ENCODE results near the gene SLC35E4. TPM values are rescaled to one million over a fixed set of nuclear protein-coding genes. Genes with fewer than 3 reads are reported as not detected.
A peak's percentile ranks its signal among the peaks of the same experiment; 100 is the strongest.

SLC35E4 gene, protein sequence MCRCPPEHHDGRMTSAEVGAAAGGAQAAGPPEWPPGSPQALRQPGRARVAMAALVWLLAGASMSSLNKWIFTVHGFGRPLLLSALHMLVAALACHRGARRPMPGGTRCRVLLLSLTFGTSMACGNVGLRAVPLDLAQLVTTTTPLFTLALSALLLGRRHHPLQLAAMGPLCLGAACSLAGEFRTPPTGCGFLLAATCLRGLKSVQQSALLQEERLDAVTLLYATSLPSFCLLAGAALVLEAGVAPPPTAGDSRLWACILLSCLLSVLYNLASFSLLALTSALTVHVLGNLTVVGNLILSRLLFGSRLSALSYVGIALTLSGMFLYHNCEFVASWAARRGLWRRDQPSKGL
- total RNA-seq (2011; cell fraction: chromatin; rRNA removed; ENCODE audit: low replicate concordance) = 1.3 and 3.7 TPM in 2 replicates
- total RNA-seq (2011; cell fraction: nucleolus; rRNA removed) = 2.9 and 4.3 TPM in 2 replicates
- total RNA-seq (2011; cell fraction: nucleoplasm; rRNA removed) = 2.7 TPM in 2 replicates
- 1.6 and 2.3 TPM in 2 replicates for total RNA-seq (2014; rRNA removed)
- 0.32 and 0.36 TPM in 2 replicates for total RNA-seq (2014; rRNA removed; fragmentation: Illumina TruSeq; extraction: Trizol)
- 0.83 and 1.0 TPM in 2 replicates for total RNA-seq (2015; rRNA removed; fragmentation: Illumina TruSeq; extraction: Trizol)
- 1.6 and 1.7 TPM in 2 replicates for total RNA-seq (2021)
- polyA plus RNA-seq (2011; rRNA removed) = 0.79 and 0.88 TPM in 2 replicates
- polyA plus RNA-seq (2011; cell fraction: cytosol; rRNA removed) = 0.86 and 3.2 TPM in 2 replicates
- polyA plus RNA-seq (2011; cell fraction: nucleus; rRNA removed) = 0.44 and 0.95 TPM in 2 replicates
- polyA plus RNA-seq (2012) = 1.1 and 1.5 TPM in 2 replicates
- polyA plus RNA-seq (2014; fragmentation: Illumina TruSeq; extraction: Trizol) = 0.54 and 0.58 TPM in 2 replicates
- under 1 TPM in 1 of 2 experiments, not detected in 1; 0.06 TPM for polyA plus RNA-seq (2014; fragmentation: Nextera tagmentation; extraction: Ambion mirVana)
- polyA plus RNA-seq (2014; rRNA removed) = 1.1 TPM in 2 replicates
- 0.36 and 0.46 TPM in 2 replicates for polyA minus RNA-seq (2011; rRNA and poly(A)+ RNA removed)
- polyA minus RNA-seq (2011; cell fraction: cytosol; rRNA and poly(A)+ RNA removed) = 0.91 and 1.5 TPM in 2 replicates
- polyA minus RNA-seq (2011; cell fraction: nucleus; rRNA and poly(A)+ RNA removed) = 1.1 and 1.3 TPM in 2 replicates
- percentile 39 among the genes with signal in this experiment for Bru-seq, nascent RNA
- percentile 26 among the genes with signal in this experiment for BruChase-seq, experiment 1, labeled RNA remaining after a 2-hour chase
- BruChase-seq, experiment 2, labeled RNA remaining after a 6-hour chase = percentile 29 among the genes with signal in this experiment
- long read RNA-seq, experiment 1, transcript SLC35E4-201 (2 exons, 2,714 nt) = major isoform, 11 of 18 reads
- long read RNA-seq, experiment 1, partial matches to known transcripts = 0 of 18 reads
- long read RNA-seq, experiment 1, other reads (novel, unspliced or antisense) = 7 of 18 reads
- long read RNA-seq, experiment 2, partial matches to known transcripts = 0 of 6 reads
- long read RNA-seq, experiment 2, other reads (novel, unspliced or antisense) = 2 of 6 reads
- long read RNA-seq, experiment 3 = 0 reads

DNA sequence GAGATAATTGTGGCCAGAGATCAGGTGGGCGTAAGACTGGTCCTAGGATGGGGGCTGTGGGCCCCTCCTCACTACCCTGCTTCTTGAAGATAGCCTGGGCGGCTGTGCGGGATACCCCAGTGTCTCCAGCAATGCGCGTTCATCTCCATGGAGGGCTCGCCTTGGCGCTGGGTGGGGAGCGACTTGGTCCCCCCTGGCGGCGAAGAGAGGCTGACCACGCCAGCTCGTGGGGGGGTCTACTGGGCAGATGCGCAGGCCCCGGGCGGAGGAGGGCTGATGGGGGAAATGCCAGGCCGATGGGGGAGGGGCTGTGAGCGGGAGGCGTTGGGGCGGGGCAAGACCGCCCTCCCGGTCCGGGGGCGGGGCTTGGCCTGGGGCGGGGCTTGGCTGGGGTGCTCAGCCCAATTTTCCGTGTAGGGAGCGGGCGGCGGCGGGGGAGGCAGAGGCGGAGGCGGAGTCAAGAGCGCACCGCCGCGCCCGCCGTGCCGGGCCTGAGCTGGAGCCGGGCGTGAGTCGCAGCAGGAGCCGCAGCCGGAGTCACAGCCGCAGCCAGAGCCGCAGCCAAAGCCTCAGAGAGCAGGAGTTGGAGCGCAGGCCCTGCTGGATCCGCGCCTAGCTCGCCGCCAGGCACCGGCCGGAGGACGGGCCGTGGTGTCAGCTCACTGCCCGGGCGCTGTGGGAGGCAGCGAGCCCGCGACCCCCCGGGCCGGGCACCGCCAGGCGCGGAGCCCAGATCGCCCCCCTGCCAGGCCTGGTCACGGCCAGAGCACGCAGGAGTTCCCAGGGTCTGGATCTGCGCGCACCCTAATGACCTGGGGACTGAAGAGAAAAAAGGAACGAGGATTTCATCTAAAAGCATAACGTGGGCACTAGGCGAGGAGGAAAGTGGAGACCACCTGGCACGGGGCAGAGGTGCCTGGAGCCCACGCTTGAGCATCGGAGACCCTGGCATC lies at the start of gene SLC35E4:
Gene SLC35E4, plus strand, starts transcription at position 509 of the 953 bp plus-strand sequence. CDS start 670 bp downstream, outside the sequence.
- Histone ChIP-seq H3K9me1 (ENCODE audit: control insufficient read depth, insufficient read depth, low read length) (no peaks in the 10 kb centered on the region), H3K27ac (ENCODE audit: extremely low read depth, low read depth, low read length) (peak within 1 kb of the TSS; percentile 44; the same call in 2 of the 3 replicates), H4K20me1 (replicated peaks; ENCODE audit: control insufficient read depth, insufficient read depth, low read length) (no peaks in the 10 kb centered on the region), H3K79me2 (ENCODE audit: control insufficient read depth, insufficient read depth, low read length) (no peaks in the 10 kb centered on the region), H3K36me3 (ENCODE audit: control insufficient read depth, insufficient read depth, low read length) (no peaks in the 10 kb centered on the region), H3K9ac (ENCODE audit: insufficient read depth in 1 of 2, low read depth in 2 of 2, low read length in 2 of 2) (peak within 1 kb of the TSS; percentile 51 to 92), H3K27me3 (ENCODE audit: control insufficient read depth in 2 of 2, insufficient read depth in 2 of 2, low read length in 2 of 2) (no peaks in the 10 kb centered on the region), H3K4me1 (replicated peaks in 1 of 2; ENCODE audit: control insufficient read depth in 2 of 2, insufficient read depth in 2 of 2, low read length in 2 of 2) (peaks cover 5 to 28% of the 10 kb centered on the region in 2 experiments; a peak in 4 of 5 replicates), H3K4me2 (ENCODE audit: insufficient read depth, low read length) (peak within 1 kb of the TSS; percentile 75), H2AFZ (ENCODE audit: low read depth, low read length) (peak within 1 kb of the TSS; percentile 93), H3K9me3 (replicated peaks; ENCODE audit: control insufficient read depth, insufficient read depth, low read depth, low read length) (no peaks in the 10 kb centered on the region), H3K4me3 (peak within 1 kb of the TSS; percentile 39)
- FAIRE-seq (no peak), ATAC-seq (peak; percentile 94), DNase-seq (ENCODE audit: extremely low read depth in 1 of 4, low spot score in 3 of 4) (peak; percentile 86 to 95 (median 93))
- intact Hi-C loops (cut with micrococcal nuclease) (loop anchor here (1.0 kb wide), 1 partner anchor 120 kb away; no protein-coding TSS in a partner anchor), in situ Hi-C loops (cut with MboI) (no loop called here)
- 5% methylated on average over 37 of the region's 75 CpGs for WGBS (ENCODE audit: insufficient coverage, low coverage, missing lambda C conversion rate)
- ChIA-PET CTCF (ENCODE audit: low intra/inter-chr PET ratio) (interaction anchor here (0.6 to 2.3 kb wide), 2 partner anchors 31 to 120 kb away, joined by 3 to 34 read pairs; no protein-coding TSS in a partner anchor), POLR2A (interaction anchor here (0.6 to 2.5 kb wide), 7 partner anchors 9 to 190 kb away, joined by 3 to 13 read pairs (median 4); no protein-coding TSS in a partner anchor)
- no TSS peak for BruUV-seq (replicated peaks)
- TF ChIP-seq, protein P1, sequence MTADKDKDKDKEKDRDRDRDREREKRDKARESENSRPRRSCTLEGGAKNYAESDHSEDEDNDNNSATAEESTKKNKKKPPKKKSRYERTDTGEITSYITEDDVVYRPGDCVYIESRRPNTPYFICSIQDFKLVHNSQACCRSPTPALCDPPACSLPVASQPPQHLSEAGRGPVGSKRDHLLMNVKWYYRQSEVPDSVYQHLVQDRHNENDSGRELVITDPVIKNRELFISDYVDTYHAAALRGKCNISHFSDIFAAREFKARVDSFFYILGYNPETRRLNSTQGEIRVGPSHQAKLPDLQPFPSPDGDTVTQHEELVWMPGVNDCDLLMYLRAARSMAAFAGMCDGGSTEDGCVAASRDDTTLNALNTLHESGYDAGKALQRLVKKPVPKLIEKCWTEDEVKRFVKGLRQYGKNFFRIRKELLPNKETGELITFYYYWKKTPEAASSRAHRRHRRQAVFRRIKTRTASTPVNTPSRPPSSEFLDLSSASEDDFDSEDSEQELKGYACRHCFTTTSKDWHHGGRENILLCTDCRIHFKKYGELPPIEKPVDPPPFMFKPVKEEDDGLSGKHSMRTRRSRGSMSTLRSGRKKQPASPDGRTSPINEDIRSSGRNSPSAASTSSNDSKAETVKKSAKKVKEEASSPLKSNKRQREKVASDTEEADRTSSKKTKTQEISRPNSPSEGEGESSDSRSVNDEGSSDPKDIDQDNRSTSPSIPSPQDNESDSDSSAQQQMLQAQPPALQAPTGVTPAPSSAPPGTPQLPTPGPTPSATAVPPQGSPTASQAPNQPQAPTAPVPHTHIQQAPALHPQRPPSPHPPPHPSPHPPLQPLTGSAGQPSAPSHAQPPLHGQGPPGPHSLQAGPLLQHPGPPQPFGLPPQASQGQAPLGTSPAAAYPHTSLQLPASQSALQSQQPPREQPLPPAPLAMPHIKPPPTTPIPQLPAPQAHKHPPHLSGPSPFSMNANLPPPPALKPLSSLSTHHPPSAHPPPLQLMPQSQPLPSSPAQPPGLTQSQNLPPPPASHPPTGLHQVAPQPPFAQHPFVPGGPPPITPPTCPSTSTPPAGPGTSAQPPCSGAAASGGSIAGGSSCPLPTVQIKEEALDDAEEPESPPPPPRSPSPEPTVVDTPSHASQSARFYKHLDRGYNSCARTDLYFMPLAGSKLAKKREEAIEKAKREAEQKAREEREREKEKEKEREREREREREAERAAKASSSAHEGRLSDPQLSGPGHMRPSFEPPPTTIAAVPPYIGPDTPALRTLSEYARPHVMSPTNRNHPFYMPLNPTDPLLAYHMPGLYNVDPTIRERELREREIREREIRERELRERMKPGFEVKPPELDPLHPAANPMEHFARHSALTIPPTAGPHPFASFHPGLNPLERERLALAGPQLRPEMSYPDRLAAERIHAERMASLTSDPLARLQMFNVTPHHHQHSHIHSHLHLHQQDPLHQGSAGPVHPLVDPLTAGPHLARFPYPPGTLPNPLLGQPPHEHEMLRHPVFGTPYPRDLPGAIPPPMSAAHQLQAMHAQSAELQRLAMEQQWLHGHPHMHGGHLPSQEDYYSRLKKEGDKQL (CRISPR knock-in tag; IDR thresholded peaks at IDR 0.05; ENCODE audit: borderline replicate concordance) = no peak
- TF ChIP-seq, protein P2, sequence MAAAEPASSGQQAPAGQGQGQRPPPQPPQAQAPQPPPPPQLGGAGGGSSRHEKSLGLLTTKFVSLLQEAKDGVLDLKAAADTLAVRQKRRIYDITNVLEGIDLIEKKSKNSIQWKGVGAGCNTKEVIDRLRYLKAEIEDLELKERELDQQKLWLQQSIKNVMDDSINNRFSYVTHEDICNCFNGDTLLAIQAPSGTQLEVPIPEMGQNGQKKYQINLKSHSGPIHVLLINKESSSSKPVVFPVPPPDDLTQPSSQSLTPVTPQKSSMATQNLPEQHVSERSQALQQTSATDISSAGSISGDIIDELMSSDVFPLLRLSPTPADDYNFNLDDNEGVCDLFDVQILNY (CRISPR knock-in tag; IDR thresholded peaks at IDR 0.05) = 0 out of 2 replicates have a peak, but pooled peaks have one; percentile 49
- TF ChIP-seq RB1 (IDR thresholded peaks at IDR 0.05; ENCODE audit: low read depth) (no peak; the same call in 1 of the 2 replicates), MEF2A (IDR thresholded peaks at IDR 0.05; ENCODE audit: control insufficient read depth, low read depth, low read length) (no peak)
